Neuronal stem cell (in vitro differentiated cells): Measurements from ENCODE around the gene TNFAIP2. TPM values are rescaled to one million over a fixed set of nuclear protein-coding genes. Genes with fewer than 3 reads are reported as not detected.

Experiments
- DNase-seq: peaks from one replicate; pipeline ENCODE4 v3.0.0-alpha.2; 2013; ENCODE audit warnings: low spot score
- H2AFZ ChIP-seq: one replicate; pipeline ENCODE4 v1.6.1; 2013; ENCODE audit warnings: mild to moderate bottlenecking, low read length, inconsistent platforms
- H2AK5ac ChIP-seq: 2 replicates; pipeline ENCODE4 v1.6.1; 2013; ENCODE audit warnings: low read depth, mild to moderate bottlenecking, inconsistent platforms, low read length, moderate library complexity, mixed read lengths
- H2BK120ac ChIP-seq: 2 replicates; pipeline ENCODE4 v1.6.1; 2013; ENCODE audit warnings: low read depth, mild to moderate bottlenecking, inconsistent platforms, low read length, moderate library complexity, mixed read lengths
- H2BK12ac ChIP-seq: one replicate; pipeline ENCODE4 v1.6.1; 2013; ENCODE audit warnings: low read length, inconsistent platforms
- H2BK15ac ChIP-seq: 2 replicates; pipeline ENCODE4 v1.6.1; 2013; ENCODE audit warnings: mild to moderate bottlenecking, low read length, inconsistent platforms, mixed read lengths
- H2BK5ac ChIP-seq: one replicate; pipeline ENCODE4 v1.6.1; 2013; ENCODE audit warnings: inconsistent platforms, mild to moderate bottlenecking, low read length, moderate library complexity
- H3K14ac ChIP-seq: one replicate; pipeline ENCODE4 v1.6.1; 2013; ENCODE audit warnings: low read length, inconsistent platforms
- H3K18ac ChIP-seq: 2 replicates; pipeline ENCODE4 v1.6.1; 2013; ENCODE audit warnings: low read length, inconsistent platforms
- H3K23ac ChIP-seq: 2 replicates; pipeline ENCODE4 v1.6.1; 2013; ENCODE audit warnings: low read depth, mild to moderate bottlenecking, mixed read lengths, low read length, inconsistent platforms; ENCODE audit not compliant: poor library complexity
- H3K27ac ChIP-seq: replicated peaks from 3 replicates; pipeline ENCODE4 v1.5.1; 2013; ENCODE audit warnings: low read length, inconsistent platforms
- H3K27me3 ChIP-seq, 3 experiments: 2 replicates each; pipeline ENCODE4 v1.6.1; 2013; ENCODE audit warnings: low read length in 3 of 3, mild to moderate bottlenecking in 2 of 3, inconsistent platforms in 1 of 3, low read depth in 1 of 3, mixed read lengths in 1 of 3, moderate library complexity in 1 of 3; ENCODE audit not compliant: control insufficient read depth in 3 of 3, insufficient read depth in 3 of 3
- H3K36me3 ChIP-seq, 2 donors: replicated peaks in 1 of 2; 2 replicates each; pipeline ENCODE4 v1.6.1; 2013; ENCODE audit warnings: low read length in 2 of 2; ENCODE audit not compliant: control insufficient read depth in 2 of 2, insufficient read depth in 2 of 2
- H3K4ac ChIP-seq: 2 replicates; pipeline ENCODE4 v1.6.1; 2013; ENCODE audit warnings: inconsistent platforms, mild to moderate bottlenecking, low read length, moderate library complexity
- H3K4me1 ChIP-seq, 2 donors: 1 replicate in 1 of 2; 2 replicates in 1 of 2; pipeline ENCODE4 v1.6.1; 2013; ENCODE audit warnings: low read length in 2 of 2, low read depth in 1 of 2; ENCODE audit not compliant: control insufficient read depth in 2 of 2, insufficient read depth in 1 of 2
- H3K4me2 ChIP-seq: one replicate; pipeline ENCODE4 v1.6.1; 2013; ENCODE audit warnings: mild to moderate bottlenecking, low read length, inconsistent platforms; ENCODE audit not compliant: insufficient read depth, poor library complexity, severe bottlenecking
- H3K4me3 ChIP-seq, 2 donors: 2 replicates each; pipeline ENCODE4 v1.5.1; 2013; ENCODE audit warnings: low read length in 2 of 2, mild to moderate bottlenecking in 2 of 2, inconsistent platforms in 1 of 2, moderate library complexity in 1 of 2
- H3K79me1 ChIP-seq: one replicate; pipeline ENCODE4 v1.6.1; 2013; ENCODE audit warnings: low read depth, mild to moderate bottlenecking, inconsistent platforms, low read length, moderate library complexity
- H3K9ac ChIP-seq: one replicate; pipeline ENCODE4 v1.6.1; 2013; ENCODE audit warnings: mild to moderate bottlenecking, low read depth, low read length, inconsistent platforms; ENCODE audit not compliant: poor library complexity
- H3K9me3 ChIP-seq, 2 donors: replicated peaks in 1 of 2; 2 replicates each; pipeline versions ENCODE3 to v1.6.1; 2013; ENCODE audit warnings: low read length in 2 of 2, mild to moderate bottlenecking in 2 of 2, inconsistent platforms in 1 of 2, low read depth in 1 of 2, mixed read lengths in 1 of 2, moderate library complexity in 1 of 2; ENCODE audit not compliant: control insufficient read depth in 2 of 2, insufficient read depth in 1 of 2
- H4K8ac ChIP-seq: one replicate; pipeline ENCODE4 v1.6.1; 2013; ENCODE audit warnings: low read depth, mild to moderate bottlenecking, inconsistent platforms, low read length, moderate library complexity
- H4K91ac ChIP-seq: one replicate; pipeline ENCODE4 v1.6.1; 2013; ENCODE audit warnings: low read length, low read depth, mild to moderate bottlenecking, inconsistent platforms; ENCODE audit not compliant: poor library complexity
- WGBS, 2 donors: extraction: QIAGEN DNeasy Blood & Tissue Kit; methylation state at CpG; one replicate each; pipeline ENCODE4 v1.1.7; 2013; ENCODE audit warnings: missing lambda C conversion rate in 2 of 2, mixed read lengths in 1 of 2; ENCODE audit not compliant: insufficient read length in 2 of 2, insufficient replicate concordance in 1 of 2; ENCODE audit errors: extremely low coverage in 2 of 2; 5-methylcytosine and 5-hydroxymethylcytosine counted together
- polyA plus RNA-seq, 2 experiments: library from polyadenylated mRNA; stranded (reverse); fragments of 200-250 nt; gene quantifications; one replicate each; pipeline ENCODE4 v1.2.3, GENCODE V29; 2013

Gene TNFAIP2, protein sequence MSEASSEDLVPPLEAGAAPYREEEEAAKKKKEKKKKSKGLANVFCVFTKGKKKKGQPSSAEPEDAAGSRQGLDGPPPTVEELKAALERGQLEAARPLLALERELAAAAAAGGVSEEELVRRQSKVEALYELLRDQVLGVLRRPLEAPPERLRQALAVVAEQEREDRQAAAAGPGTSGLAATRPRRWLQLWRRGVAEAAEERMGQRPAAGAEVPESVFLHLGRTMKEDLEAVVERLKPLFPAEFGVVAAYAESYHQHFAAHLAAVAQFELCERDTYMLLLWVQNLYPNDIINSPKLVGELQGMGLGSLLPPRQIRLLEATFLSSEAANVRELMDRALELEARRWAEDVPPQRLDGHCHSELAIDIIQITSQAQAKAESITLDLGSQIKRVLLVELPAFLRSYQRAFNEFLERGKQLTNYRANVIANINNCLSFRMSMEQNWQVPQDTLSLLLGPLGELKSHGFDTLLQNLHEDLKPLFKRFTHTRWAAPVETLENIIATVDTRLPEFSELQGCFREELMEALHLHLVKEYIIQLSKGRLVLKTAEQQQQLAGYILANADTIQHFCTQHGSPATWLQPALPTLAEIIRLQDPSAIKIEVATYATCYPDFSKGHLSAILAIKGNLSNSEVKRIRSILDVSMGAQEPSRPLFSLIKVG
- polyA plus RNA-seq (2013, experiment 1 of 2) = 26.4 TPM
- polyA plus RNA-seq (2013, experiment 2 of 2) = 24.5 TPM

DNA sequence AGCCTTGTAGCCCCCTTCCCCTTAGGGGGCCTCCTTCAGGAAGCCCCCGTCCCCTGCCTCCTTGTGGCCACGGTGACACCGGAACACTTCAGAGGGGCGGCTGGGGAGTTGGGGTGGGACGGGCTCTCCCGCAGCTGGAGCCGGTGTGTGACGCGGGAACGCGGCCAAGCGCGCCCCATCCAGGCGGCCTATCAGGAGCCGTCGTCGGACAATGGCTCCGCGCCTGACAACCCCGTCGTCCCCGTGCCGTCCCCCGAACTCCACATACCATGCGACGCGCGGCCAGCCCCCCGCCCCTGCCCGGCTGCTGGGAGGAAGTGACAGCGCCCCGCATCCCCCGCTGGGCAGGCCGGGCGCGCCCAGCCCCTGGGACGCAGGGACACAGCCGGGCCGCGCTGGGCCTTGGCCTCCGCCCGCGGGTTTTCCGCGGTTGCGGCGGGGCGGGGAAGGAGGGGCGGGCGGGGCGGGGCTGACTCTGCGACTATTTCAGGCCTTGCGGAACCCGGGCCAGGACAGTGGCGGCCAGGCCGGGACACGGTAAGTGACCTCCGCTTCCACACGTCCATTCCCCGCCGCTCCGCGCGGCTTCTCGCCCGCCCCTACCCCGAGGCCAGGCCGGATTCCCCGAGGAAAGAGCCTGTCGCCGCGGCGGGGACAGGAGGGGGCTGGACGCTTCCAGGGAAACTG, at the start of gene TNFAIP2:
TSS of gene TNFAIP2 (plus strand) at position 515 of the 687 bp plus-strand sequence. CDS start 2,997 bp downstream, outside the sequence.
- H3K23ac ChIP-seq = peak within 1 kb of the TSS; percentile 67
- peak within 1 kb of the TSS; percentile 69 for H2BK5ac ChIP-seq
- peaks cover 0 to 51% (median 40%) of the 10 kb centered on the region in 3 experiments for H3K27me3 ChIP-seq
- peak within 1 kb of the TSS; percentile 65 for H3K9ac ChIP-seq
- peak within 1 kb of the TSS in 1 of 2 donors; percentile 77 for H3K4me3 ChIP-seq
- peak within 1 kb of the TSS; percentile 88 for H2BK120ac ChIP-seq
- H2BK12ac ChIP-seq = peak within 1 kb of the TSS; percentile 80
- peak within 1 kb of the TSS; percentile 94 for H3K4ac ChIP-seq
- peak within 1 kb of the TSS; percentile 78 for H3K14ac ChIP-seq
- H3K9me3 ChIP-seq = peaks cover 0 to 3% of the 10 kb centered on the region in 2 donors
- H3K79me1 ChIP-seq = peaks cover 5% of the 10 kb centered on the region
- peak within 1 kb of the TSS; percentile 94 for H3K18ac ChIP-seq
- peak within 1 kb of the TSS; percentile 62 for H2BK15ac ChIP-seq
- H3K36me3 ChIP-seq = no peaks in the 10 kb centered on the region
- peaks cover 17 to 29% of the 10 kb centered on the region in 2 donors for H3K4me1 ChIP-seq
- peak within 1 kb of the TSS; percentile 61 for H3K27ac ChIP-seq
- peak within 1 kb of the TSS; percentile 95 for H4K91ac ChIP-seq
- peak within 1 kb of the TSS; percentile 71 for H3K4me2 ChIP-seq
- H4K8ac ChIP-seq = peak within 1 kb of the TSS; percentile 24
- no CpG with 5 or more reads among the region's 74 CpGs for WGBS, 2 donors
- no peak for DNase-seq
- peak within 1 kb of the TSS; percentile 90 for H2AK5ac ChIP-seq
- H2AFZ ChIP-seq = peak within 1 kb of the TSS; percentile 88

DNA sequence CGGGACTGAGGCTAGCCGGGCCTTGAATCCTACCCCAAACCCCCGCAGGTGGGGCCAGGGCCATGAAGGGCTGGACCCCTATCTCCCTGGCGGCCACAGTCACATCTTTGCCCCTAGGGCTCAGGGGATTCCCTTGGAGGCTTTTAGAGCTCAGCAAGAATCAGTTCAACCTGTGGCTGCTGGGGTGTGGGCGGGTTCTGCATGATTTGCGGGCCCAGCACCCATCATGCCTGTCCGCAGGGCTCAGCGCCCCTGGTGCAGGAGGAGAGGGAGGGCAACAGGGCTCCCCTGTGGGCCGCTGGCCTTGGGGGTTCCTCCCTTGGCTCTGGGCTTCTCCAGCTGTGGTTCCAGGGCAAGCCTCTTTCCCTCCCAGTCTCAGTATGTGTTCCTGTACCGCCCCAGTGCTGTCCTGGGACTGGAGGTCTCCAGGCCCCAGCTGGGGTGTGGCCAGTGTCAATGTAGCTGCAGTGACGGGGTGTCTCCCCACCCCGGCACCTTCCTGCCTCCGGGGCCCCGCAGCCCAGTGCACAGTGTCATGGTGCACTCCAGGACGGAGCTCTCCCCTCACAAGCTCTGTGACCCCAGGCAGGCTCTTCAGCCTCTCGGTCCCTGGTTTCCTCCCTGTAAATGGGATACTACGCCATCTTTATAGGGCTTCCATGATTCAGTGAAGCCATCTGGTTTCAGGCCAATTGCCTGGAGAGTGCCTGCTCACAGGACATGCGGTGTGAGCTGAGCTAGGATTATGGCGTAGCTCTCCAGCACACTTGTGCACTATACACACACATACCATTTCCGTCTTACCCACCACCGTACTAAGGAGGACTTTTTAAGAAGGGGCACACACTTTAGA, 49.2 kb upstream of the TNFAIP2 start:
- no CpG with 5 or more reads among the region's 21 CpGs for WGBS, 2 donors
- no peak for DNase-seq

GRCh38 chr14:103074729-103075367, 48.4 kb upstream of the TNFAIP2 start:
- WGBS, 2 donors = no CpG with 5 or more reads among the region's 21 CpGs
- Histone ChIP-seq H3K79me1 (no peaks in the 10 kb centered on the region), H3K4me1 (peaks cover 9 to 14% of the 10 kb centered on the region in 2 donors), H3K9me3 (peaks cover 0 to 1% of the 10 kb centered on the region in 2 donors), H3K9ac (peak overlapping the region; percentile 27), H3K27ac (no peak overlapping the region), H3K14ac (peak overlapping the region; percentile 28), H3K4ac (no peak overlapping the region), H2BK120ac (no peak overlapping the region), H3K4me3 (peak overlapping the region in 1 of 2 donors; percentile 56), H2BK5ac (no peak overlapping the region), H4K8ac (no peak overlapping the region), H2BK12ac (no peak overlapping the region), H2BK15ac (peak overlapping the region; percentile 65), H4K91ac (no peak overlapping the region), H3K27me3 (peaks cover 0 to 43% (median 9%) of the 10 kb centered on the region in 3 experiments), H2AFZ (peak overlapping the region; percentile 96), H3K4me2 (peak overlapping the region; percentile 95), H3K23ac (peak overlapping the region; percentile 25), H3K36me3 (no peaks in the 10 kb centered on the region), H2AK5ac (peak overlapping the region; percentile 97), H3K18ac (peak overlapping the region; percentile 96)
- DNase-seq = no peak

More for the DNA sequence above, 49.2 kb upstream of the TNFAIP2 start:
- Histone ChIP-seq H3K4me3 (no peak overlapping the region), H3K14ac (no peak overlapping the region), H3K9ac (no peak overlapping the region), H3K4me1 (peaks cover 9 to 14% of the 10 kb centered on the region in 2 donors), H3K36me3 (no peaks in the 10 kb centered on the region), H3K4me2 (no peak overlapping the region), H3K4ac (no peak overlapping the region), H2AK5ac (peak overlapping the region; percentile 97), H3K18ac (peak overlapping the region; percentile 33), H2BK120ac (no peak overlapping the region), H2BK5ac (peak overlapping the region; percentile 75), H3K23ac (no peak overlapping the region), H2AFZ (no peak overlapping the region), H3K9me3 (peaks cover 0 to 1% of the 10 kb centered on the region in 2 donors), H3K79me1 (no peaks in the 10 kb centered on the region), H4K91ac (no peak overlapping the region), H3K27ac (no peak overlapping the region), H2BK15ac (peak overlapping the region; percentile 37), H3K27me3 (peaks cover 0 to 43% (median 9%) of the 10 kb centered on the region in 3 experiments), H2BK12ac (peak overlapping the region; percentile 26), H4K8ac (no peak overlapping the region)
